Astrocyte of the spinal cord (primary cell): ENCODE data around the gene MAP7D2.

Source experiments
- DNase-seq: peaks from one replicate; pipeline ENCODE4 v3.0.0; 2011; ENCODE audit warnings: low read depth, low spot score
- H3K4me3 ChIP-seq: 2 replicates; pipeline ENCODE4 v1.5.1; 2011; ENCODE audit warnings: low read depth, mild to moderate bottlenecking, low read length, moderate library complexity
- CTCF ChIP-seq: IDR thresholded peaks from 2 replicates; pipeline ENCODE4 v1.5.1; 2012; ENCODE audit warnings: low read depth, mild to moderate bottlenecking, low read length, inconsistent platforms
- in situ Hi-C: cut with HindIII; loops from 2 replicates; pipeline ENCODE4 v1.10.0; 2017; ENCODE audit warnings: low sequenced_read_pairs

Gene MAP7D2

GRCh38 chrX:20053537-20053936, 63.2 kb downstream of the MAP7D2 start:
- TF ChIP-seq CTCF, result no peak
- no peak for DNase-seq
- in situ Hi-C loops, result no loop called here
- no peak overlapping the region for H3K4me3 ChIP-seq

GRCh38 chrX:20046864-20047263, 69.8 kb downstream of the MAP7D2 start:
- in situ Hi-C loops, result no loop called here
- no peak for DNase-seq
- no peak for TF ChIP-seq CTCF
- no peak overlapping the region for H3K4me3 ChIP-seq

GRCh38 chrX:20046223-20046622, 70.5 kb downstream of the MAP7D2 start:
- in situ Hi-C loops, result no loop called here
- H3K4me3 ChIP-seq, result no peak overlapping the region
- no peak for TF ChIP-seq CTCF

GRCh38 chrX:20042221-20042620, 74.5 kb downstream of the MAP7D2 start:
- DNase-seq, result no peak
- TF ChIP-seq CTCF, result no peak
- in situ Hi-C loops, result no loop called here
- H3K4me3 ChIP-seq, result no peak overlapping the region

More at GRCh38 chrX:20046223-20046622, 70.5 kb downstream of the MAP7D2 start:
- no peak for DNase-seq

DNA sequence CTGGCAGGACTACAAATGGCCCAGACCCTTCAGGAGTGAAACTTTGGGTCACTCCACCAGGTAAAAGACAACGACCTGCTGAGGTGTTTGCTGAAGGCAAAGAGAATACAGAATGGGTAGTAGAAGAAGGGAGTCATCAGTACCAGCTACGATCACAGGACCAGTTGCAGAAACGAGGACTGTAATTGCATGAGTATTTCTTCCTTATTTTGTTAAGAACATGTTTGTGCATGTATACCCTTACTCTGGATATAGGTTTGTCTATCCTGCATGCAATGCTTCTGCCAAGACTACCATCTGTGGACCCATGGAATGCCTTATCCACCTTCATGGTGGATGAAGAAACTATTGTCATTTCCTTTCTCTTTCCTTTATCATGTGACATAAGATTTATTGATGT, 77.7 kb downstream of the MAP7D2 start:
- in situ Hi-C loops, result no loop called here
- no peak for DNase-seq
- TF ChIP-seq CTCF, result no peak
- H3K4me3 ChIP-seq, result no peak overlapping the region

DNA sequence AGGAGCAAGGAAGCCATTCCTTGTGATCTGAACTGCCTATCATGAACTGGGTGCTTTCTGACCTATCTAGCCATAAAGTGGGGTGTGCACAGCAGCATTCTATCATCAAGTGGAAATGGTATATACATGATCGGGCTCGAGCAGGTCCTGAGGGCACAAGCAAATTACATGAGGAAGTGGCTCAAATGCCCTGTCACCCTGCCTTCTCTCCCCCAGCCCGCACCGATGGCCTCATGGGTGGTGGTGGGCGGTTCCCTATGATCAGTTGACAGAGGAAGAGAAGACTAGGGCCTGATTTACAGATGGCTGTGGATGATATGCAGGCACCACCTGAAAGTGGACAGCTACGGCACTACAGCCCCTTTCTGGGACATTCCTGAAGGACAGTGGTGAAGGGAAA, 79.5 kb downstream of the MAP7D2 start:
- DNase-seq, result no peak
- TF ChIP-seq CTCF, result no peak
- in situ Hi-C loops, result no loop called here
- no peak overlapping the region for H3K4me3 ChIP-seq

DNA sequence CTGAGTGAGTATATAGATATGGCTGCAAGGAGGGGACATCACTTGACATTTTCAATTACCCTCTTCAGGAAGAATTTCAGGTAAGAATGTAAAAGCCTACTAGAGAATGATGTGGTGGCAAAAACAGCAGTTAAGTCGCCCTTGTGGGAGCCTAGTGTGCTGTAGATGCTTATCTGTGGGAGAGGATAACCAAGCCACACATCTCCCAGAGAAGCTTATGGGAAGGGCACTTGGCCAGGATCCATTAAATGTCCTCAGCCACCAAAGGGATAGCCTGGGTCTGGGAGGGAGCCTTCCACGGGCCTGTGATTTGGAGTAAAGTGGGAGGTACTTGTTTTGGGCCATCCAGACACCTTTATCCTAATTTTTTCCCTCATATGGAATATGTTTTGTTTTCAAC, 84.5 kb downstream of the MAP7D2 start:
- TF ChIP-seq CTCF, result no peak
- in situ Hi-C loops, result no loop called here
- DNase-seq, result no peak
- no peak overlapping the region for H3K4me3 ChIP-seq
